PC-9 (cell line): ENCODE measurements around the gene MKX.

Experiments
- EZH2 ChIP-seq: fragments of 200-600 bp; sonication (generic); IDR thresholded peaks from 2 replicates; pipeline ENCODE4 v1.8.0; 2017; ENCODE audit warnings: antibody characterized with exemption, low read depth
- TF ChIP-seq, protein P1 (sequence below): fragments of 200-600 bp; sonication (generic); conservative IDR thresholded peaks from 2 replicates; pipeline ENCODE4 v1.6.1; 2017; ENCODE audit warnings: mixed run types, antibody characterized with exemption, mild to moderate bottlenecking, moderate library complexity

- TF ChIP-seq, protein P1, sequence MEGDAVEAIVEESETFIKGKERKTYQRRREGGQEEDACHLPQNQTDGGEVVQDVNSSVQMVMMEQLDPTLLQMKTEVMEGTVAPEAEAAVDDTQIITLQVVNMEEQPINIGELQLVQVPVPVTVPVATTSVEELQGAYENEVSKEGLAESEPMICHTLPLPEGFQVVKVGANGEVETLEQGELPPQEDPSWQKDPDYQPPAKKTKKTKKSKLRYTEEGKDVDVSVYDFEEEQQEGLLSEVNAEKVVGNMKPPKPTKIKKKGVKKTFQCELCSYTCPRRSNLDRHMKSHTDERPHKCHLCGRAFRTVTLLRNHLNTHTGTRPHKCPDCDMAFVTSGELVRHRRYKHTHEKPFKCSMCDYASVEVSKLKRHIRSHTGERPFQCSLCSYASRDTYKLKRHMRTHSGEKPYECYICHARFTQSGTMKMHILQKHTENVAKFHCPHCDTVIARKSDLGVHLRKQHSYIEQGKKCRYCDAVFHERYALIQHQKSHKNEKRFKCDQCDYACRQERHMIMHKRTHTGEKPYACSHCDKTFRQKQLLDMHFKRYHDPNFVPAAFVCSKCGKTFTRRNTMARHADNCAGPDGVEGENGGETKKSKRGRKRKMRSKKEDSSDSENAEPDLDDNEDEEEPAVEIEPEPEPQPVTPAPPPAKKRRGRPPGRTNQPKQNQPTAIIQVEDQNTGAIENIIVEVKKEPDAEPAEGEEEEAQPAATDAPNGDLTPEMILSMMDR: no peak
- TF ChIP-seq EZH2: no peak
Measured at GRCh38 chr10:27728338-27728737, 17.3 kb downstream of the MKX start.
